Natural killer cell (primary cell): ENCODE results near the gene PLEKHA6. TPM values are rescaled to one million over a fixed set of nuclear protein-coding genes. Genes with fewer than 3 reads are reported as not detected.

Experiments
- ATAC-seq, 3 donors: fragments of 150-1000 bp in 2 of 3; fragments of 200-7000 bp in 1 of 3; cut with Tn5 transposase; 1 replicate in 1 of 3; 2 replicates in 2 of 3; pipeline ENCODE4 v1.10.0; 2021; ENCODE audit warnings: mild to moderate bottlenecking in 2 of 3, moderate library complexity in 2 of 3
- DNase-seq, 2 donors: peaks; one replicate each; pipeline versions ENCODE4 v3.0.0 to v3.0.0-alpha.2; 2013 to 2021; ENCODE audit warnings: mixed read lengths in 1 of 2
- H3K27ac ChIP-seq: one replicate; pipeline ENCODE4 v1.5.1; 2013; ENCODE audit warnings: mild to moderate bottlenecking, low read length
- H3K27me3 ChIP-seq: one replicate; pipeline ENCODE4 v1.6.1; 2013; ENCODE audit warnings: low read length; ENCODE audit not compliant: control insufficient read depth, insufficient read depth
- H3K36me3 ChIP-seq: one replicate; pipeline ENCODE4 v1.6.1; 2013; ENCODE audit warnings: low read length; ENCODE audit not compliant: control insufficient read depth, insufficient read depth
- H3K4me1 ChIP-seq: one replicate; pipeline ENCODE4 v1.6.1; 2013; ENCODE audit warnings: low read length; ENCODE audit not compliant: control insufficient read depth, insufficient read depth
- H3K4me3 ChIP-seq: one replicate; pipeline ENCODE4 v1.5.1; 2013; ENCODE audit warnings: low read length
- H3K9me3 ChIP-seq: one replicate; pipeline ENCODE4 v1.6.1; 2013; ENCODE audit warnings: low read length; ENCODE audit not compliant: control insufficient read depth, insufficient read depth
- H3K27ac Mint-ChIP-seq, 2 donors: one replicate each; pipeline ENCODE4 v1.8.0; 2022; ENCODE audit warnings: mild to moderate bottlenecking in 2 of 2, mixed read lengths in 2 of 2, moderate library complexity in 1 of 2
- H3K27me3 Mint-ChIP-seq, 2 donors: one replicate each; pipeline ENCODE4 v1.8.0; 2022; ENCODE audit warnings: low read depth in 2 of 2, mixed read lengths in 2 of 2
- H3K36me3 Mint-ChIP-seq: one replicate; pipeline ENCODE4 v1.8.0; 2022; ENCODE audit warnings: mixed read lengths
- H3K4me1 Mint-ChIP-seq, 2 donors: one replicate each; pipeline ENCODE4 v1.8.0; 2022; ENCODE audit warnings: mixed read lengths in 2 of 2
- H3K4me3 Mint-ChIP-seq: one replicate; pipeline ENCODE4 v1.8.0; 2022; ENCODE audit warnings: mild to moderate bottlenecking, moderate library complexity, mixed read lengths
- H3K9me3 Mint-ChIP-seq, 2 donors: one replicate each; pipeline ENCODE4 v1.8.0; 2022; ENCODE audit warnings: mixed read lengths in 2 of 2
- CTCF ChIP-seq: fragments of 200-600 bp; IDR thresholded peaks from one replicate; pipeline ENCODE4 v1.8.0; 2022; ENCODE audit warnings: antibody characterized with exemption
- WGBS: methylation state at CpG from one replicate; pipeline ENCODE4 v1.1.7; 2013; ENCODE audit warnings: missing lambda C conversion rate; ENCODE audit not compliant: insufficient coverage; 5-methylcytosine and 5-hydroxymethylcytosine counted together
- intact Hi-C: fragments of 100-400 bp; cut with micrococcal nuclease; formaldehyde crosslinking; loops from one replicate; pipeline ENCODE4 v1.14.2; 2022
- total RNA-seq, 4 donors: library from RNA; stranded (reverse); fragments of 120-200 nt in 1 of 4; gene quantifications; one replicate each; pipeline versions ENCODE4 v1.2.3 to v1.2.4, GENCODE V29; 2013 to 2022

Gene PLEKHA6
- total RNA-seq, 3 donors from 2014 or later (not counting 1 experiment from before 2014, with no cell fraction given) = 0.10 to 0.43 (median 0.16) TPM

DNA sequence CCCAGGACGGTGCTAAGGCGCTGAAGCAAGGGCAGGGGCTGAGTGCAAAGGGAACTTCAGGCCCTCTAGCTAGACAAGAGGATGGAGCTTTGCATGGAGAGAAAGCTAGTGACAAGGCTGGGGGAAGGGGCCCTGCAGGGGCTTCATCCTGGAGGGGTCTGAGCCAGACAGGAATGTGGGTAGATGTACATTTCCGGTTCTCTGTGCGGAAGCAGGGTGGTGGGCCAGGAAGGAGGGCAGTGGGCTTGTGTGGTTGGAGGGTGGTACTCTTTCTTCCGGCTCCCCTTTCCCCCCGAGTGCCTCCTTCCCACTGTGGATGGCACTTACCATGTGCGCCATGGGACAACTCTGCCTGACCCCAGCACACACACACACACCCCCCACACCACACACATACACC lies 165.0 kb downstream of the PLEKHA6 start:
- no peaks in the 10 kb centered on the region for H3K9me3 ChIP-seq
- no peak overlapping the region for H3K4me3 Mint-ChIP-seq
- ATAC-seq (no peak), DNase-seq (no peak)
- no peak overlapping the region for H3K27ac ChIP-seq
- H3K36me3 Mint-ChIP-seq = no peaks in the 10 kb centered on the region
- no peak overlapping the region for H3K4me3 ChIP-seq
- intact Hi-C loops = no loop called here
- peaks cover 6% of the 10 kb centered on the region for H3K4me1 ChIP-seq
- H3K9me3 Mint-ChIP-seq = no peaks in the 10 kb centered on the region
- no peak overlapping the region for H3K27ac Mint-ChIP-seq
- H3K4me1 Mint-ChIP-seq = peaks cover 0 to 16% of the 10 kb centered on the region in 2 donors
- TF ChIP-seq CTCF = no peak
- H3K27me3 Mint-ChIP-seq = peaks cover 15 to 17% of the 10 kb centered on the region in 2 donors
- no peaks in the 10 kb centered on the region for H3K36me3 ChIP-seq
- 29% methylated on average over 7 of the region's 7 CpGs for WGBS
- H3K27me3 ChIP-seq = no peaks in the 10 kb centered on the region

- TF ChIP-seq CTCF = no peak
- no peak for ATAC-seq
These were observed 165.6 kb downstream of the PLEKHA6 start for GRCh38 chr1:204194080-204194479.

DNA sequence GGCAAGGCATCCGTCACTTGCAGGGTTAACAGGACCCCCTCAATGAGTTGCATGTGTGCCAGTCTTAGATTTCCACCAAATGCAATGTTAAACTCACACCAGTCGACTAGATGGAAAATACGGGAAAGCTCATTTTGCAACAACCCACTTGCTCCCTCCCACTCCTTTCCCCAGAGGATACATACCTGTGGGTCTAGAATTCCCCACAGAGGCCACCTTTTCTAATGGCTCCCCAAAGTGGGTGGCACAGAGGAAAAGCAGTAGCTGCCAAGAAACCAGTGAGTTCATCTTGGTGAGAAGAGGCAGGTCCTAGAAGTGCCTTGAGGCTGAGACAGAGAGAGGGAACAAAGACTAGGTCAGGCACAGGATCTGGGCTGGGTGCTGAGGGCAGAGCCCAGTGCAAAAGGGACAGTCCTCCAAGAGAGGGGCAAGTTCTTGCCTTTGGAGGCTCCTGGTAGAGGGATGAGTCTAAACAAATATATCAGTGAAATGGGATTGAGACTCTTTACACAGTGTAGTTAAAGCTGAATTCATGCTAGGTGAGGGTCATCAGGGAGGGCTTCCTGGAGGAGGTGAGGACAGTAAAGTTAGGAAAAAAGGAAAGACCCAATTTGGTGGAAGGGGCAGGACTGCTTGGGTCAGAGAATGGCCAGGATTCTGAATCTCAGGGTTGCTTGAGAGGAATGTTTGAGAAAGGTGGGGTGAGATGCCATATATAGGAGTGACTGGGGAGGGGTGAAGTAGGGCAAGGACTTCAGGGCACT lies 167.0 kb downstream of the PLEKHA6 start:
- Histone ChIP-seq H3K9me3 (no peaks in the 10 kb centered on the region), H3K4me3 (no peak overlapping the region), H3K4me1 (peaks cover 13% of the 10 kb centered on the region), H3K27me3 (no peaks in the 10 kb centered on the region), H3K36me3 (no peaks in the 10 kb centered on the region), H3K27ac (no peak overlapping the region)
- no peaks in the 10 kb centered on the region for H3K36me3 Mint-ChIP-seq
- H3K4me1 Mint-ChIP-seq = peaks cover 0 to 20% of the 10 kb centered on the region in 2 donors
- no peak overlapping the region for H3K27ac Mint-ChIP-seq
- H3K4me3 Mint-ChIP-seq = no peak overlapping the region
- H3K9me3 Mint-ChIP-seq = no peaks in the 10 kb centered on the region
- no peak for TF ChIP-seq CTCF
- 86% methylated on average over 3 of the region's 3 CpGs for WGBS
- DNase-seq (no peak), ATAC-seq (no peak)
- intact Hi-C loops = no loop called here
- peaks cover 27 to 34% of the 10 kb centered on the region in 2 donors for H3K27me3 Mint-ChIP-seq

More at GRCh38 chr1:204194080-204194479, 165.6 kb downstream of the PLEKHA6 start:
- Mint-ChIP-seq H3K36me3 (no peaks in the 10 kb centered on the region), H3K9me3 (no peaks in the 10 kb centered on the region), H3K27ac (no peak overlapping the region), H3K4me1 (peaks cover 0 to 16% of the 10 kb centered on the region in 2 donors), H3K27me3 (peaks cover 20 to 24% of the 10 kb centered on the region in 2 donors), H3K4me3 (no peak overlapping the region)
- 88% methylated on average over 2 of the region's 2 CpGs for WGBS
- Histone ChIP-seq H3K9me3 (no peaks in the 10 kb centered on the region), H3K36me3 (no peaks in the 10 kb centered on the region), H3K27ac (no peak overlapping the region), H3K4me1 (peaks cover 13% of the 10 kb centered on the region), H3K27me3 (no peaks in the 10 kb centered on the region), H3K4me3 (no peak overlapping the region)
- DNase-seq = no peak
- intact Hi-C loops = no loop called here

- H3K27ac Mint-ChIP-seq = no peak overlapping the region
- ATAC-seq (no peak), DNase-seq (no peak)
- H3K27me3 ChIP-seq = peaks cover 2% of the 10 kb centered on the region
- H3K4me3 Mint-ChIP-seq = no peak overlapping the region
- H3K9me3 Mint-ChIP-seq = no peaks in the 10 kb centered on the region
- H3K4me1 Mint-ChIP-seq = peaks cover 0 to 20% of the 10 kb centered on the region in 2 donors
- no peaks in the 10 kb centered on the region for H3K36me3 ChIP-seq
- H3K36me3 Mint-ChIP-seq = no peaks in the 10 kb centered on the region
- no peak for TF ChIP-seq CTCF
- H3K9me3 ChIP-seq = no peaks in the 10 kb centered on the region
- no peak overlapping the region for H3K4me3 ChIP-seq
- peaks cover 13% of the 10 kb centered on the region for H3K4me1 ChIP-seq
- WGBS = 88% methylated on average over 2 of the region's 2 CpGs
- H3K27ac ChIP-seq = no peak overlapping the region
- H3K27me3 Mint-ChIP-seq = peaks cover 34 to 42% of the 10 kb centered on the region in 2 donors
- intact Hi-C loops = no loop called here
These were observed 167.7 kb downstream of the PLEKHA6 start for GRCh38 chr1:204192046-204192445.
